SK-N-MC (cell line): ENCODE results near the gene LGALSL.

ENCODE experiments used
- EZH2 ChIP-seq: fragments of 200-600 bp; sonication (generic); IDR thresholded peaks from one replicate; pipeline ENCODE4 v1.6.1; 2017; ENCODE audit warnings: antibody characterized with exemption
- FOXP2 ChIP-seq: optimal IDR thresholded peaks from 2 replicates; pipeline ENCODE3; 2011; ENCODE audit warnings: mild to moderate bottlenecking, moderate library complexity; ENCODE audit not compliant: insufficient read depth; ENCODE audit errors: extremely low read length, control extremely low read depth
- POLR2AphosphoS5 ChIP-seq: IDR thresholded peaks from 2 replicates; pipeline ENCODE4 v1.6.1; 2012; ENCODE audit warnings: mild to moderate bottlenecking, low read depth, low read length, borderline replicate concordance

DNA sequence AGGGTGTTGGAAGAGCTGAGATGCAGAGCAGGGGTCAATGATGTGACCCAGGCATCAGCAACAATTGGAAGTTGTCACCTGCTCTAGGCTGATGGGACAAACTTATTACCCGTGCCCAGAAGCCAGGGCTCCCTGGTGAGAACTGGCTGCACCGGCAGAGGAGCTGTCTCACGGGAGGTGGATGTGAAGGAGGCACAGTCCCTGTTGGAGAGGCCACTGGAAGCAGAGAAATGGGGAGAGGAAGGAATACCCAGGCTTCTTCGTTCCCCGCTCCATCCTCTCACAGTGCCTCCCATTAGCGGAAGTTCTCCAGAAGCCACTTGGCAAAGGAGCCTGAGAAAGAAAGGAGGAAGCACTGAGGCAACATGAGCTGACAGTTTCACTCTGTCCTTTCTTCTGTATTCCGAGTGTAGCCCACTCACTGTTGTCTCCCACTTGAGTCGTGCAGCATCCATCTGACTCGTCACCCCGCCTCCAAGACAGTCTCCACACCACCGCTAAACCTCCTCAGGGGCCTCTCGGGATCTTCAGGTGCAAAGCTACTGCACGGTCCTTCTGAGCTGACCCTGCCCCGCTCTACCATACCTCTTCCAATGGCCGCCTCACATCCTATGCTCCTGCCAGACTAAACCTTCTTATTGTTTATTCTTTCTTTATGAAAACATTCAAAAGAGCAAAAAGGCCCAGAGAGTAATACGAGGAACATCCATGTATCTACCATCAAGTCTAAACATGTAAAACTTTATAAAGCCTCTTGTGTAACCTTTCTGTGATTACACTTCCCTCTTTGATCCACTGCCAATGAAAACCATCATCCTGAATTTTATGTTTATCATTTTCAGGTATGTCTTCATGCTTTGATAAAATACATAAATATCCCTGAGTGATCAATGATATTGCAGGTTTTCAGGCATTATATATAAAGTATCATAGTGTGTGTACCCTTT, 51.1 kb downstream of the LGALSL start:
- TF ChIP-seq POLR2AphosphoS5 (no peak), EZH2 (no peak), FOXP2 (no peak)
